T-cell (primary cell): ENCODE results near the gene CD58. TPM values are rescaled to one million over a fixed set of nuclear protein-coding genes. Genes with fewer than 3 reads are reported as not detected.

Experiments
- ATAC-seq, 4 experiments: fragments of 200-7000 bp in 3 of 4; fragments of 150-1000 bp in 1 of 4; cut with Tn5 transposase; replicated peaks in 1 of 4; 1 replicate in 3 of 4; 2 replicates in 1 of 4; pipeline ENCODE4 v1.10.0; 2021; ENCODE audit warnings: moderate library complexity in 3 of 4, mild to moderate bottlenecking in 2 of 4, moderate number of reproducible peaks in 1 of 4
- CTCF ChIA-PET, 2 donors: fragments of 300-600 bp; sonication (Branson Sonifier 250); formaldehyde crosslinking; loops; one replicate each; lab custom pipeline; 2022; ENCODE audit warnings: antibody characterized with exemption in 2 of 2; lab: Charles Lee
- POLR2A ChIA-PET, 2 donors: fragments of 300-600 bp; sonication (Branson Sonifier 250); formaldehyde crosslinking; loops; one replicate each; lab custom pipeline; 2022; ENCODE audit warnings: antibody characterized with exemption in 2 of 2; lab: Charles Lee
- DNase-seq, 35 experiments: peaks; one replicate each; pipeline versions ENCODE4 v3.0.0 to v3.0.0-alpha.2; 2013 to 2023
- H3K27ac ChIP-seq: one replicate; pipeline ENCODE4 v1.5.1; 2013; ENCODE audit warnings: low read length
- H3K27me3 ChIP-seq, 2 experiments: replicated peaks in 1 of 2; 1 replicate in 1 of 2; 2 replicates in 1 of 2; pipeline versions ENCODE4 v1.6.1 to v1.7.0; 2013; ENCODE audit warnings: low read length in 1 of 2, mixed read lengths in 1 of 2; ENCODE audit not compliant: control insufficient read depth in 2 of 2, insufficient read depth in 2 of 2; ENCODE audit errors: extremely low read depth in 1 of 2
- H3K36me3 ChIP-seq, 2 donors: 1 replicate in 1 of 2; 2 replicates in 1 of 2; pipeline versions ENCODE4 v1.6.1 to v1.7.0; 2013; ENCODE audit warnings: low read length in 1 of 2; ENCODE audit not compliant: control insufficient read depth in 2 of 2, insufficient read depth in 1 of 2; ENCODE audit errors: extremely low read depth in 1 of 2
- H3K4me1 ChIP-seq, 2 experiments: 1 replicate in 1 of 2; 2 replicates in 1 of 2; pipeline versions ENCODE4 v1.6.1 to v1.7.0; 2013; ENCODE audit warnings: low read length in 2 of 2, mixed read lengths in 1 of 2; ENCODE audit not compliant: insufficient read depth in 2 of 2, control insufficient read depth in 1 of 2; ENCODE audit errors: extremely low read depth in 1 of 2
- H3K4me3 ChIP-seq, 2 donors: 1 replicate in 1 of 2; 2 replicates in 1 of 2; pipeline versions ENCODE4 v1.5.1 to v1.7.0; 2013; ENCODE audit warnings: mild to moderate bottlenecking in 2 of 2, low read length in 1 of 2, moderate library complexity in 1 of 2; ENCODE audit not compliant: control insufficient read depth in 1 of 2; ENCODE audit errors: extremely low read depth in 1 of 2
- H3K9me3 ChIP-seq: 2 replicates; pipeline ENCODE4 v1.7.0; 2013
- H3K27ac Mint-ChIP-seq, 2 donors: one replicate each; pipeline ENCODE4 v1.8.0; 2020 to 2021; ENCODE audit warnings: mild to moderate bottlenecking in 2 of 2, mixed read lengths in 2 of 2
- H3K27me3 Mint-ChIP-seq, 2 donors: one replicate each; pipeline ENCODE4 v1.8.0; 2021 to 2022; ENCODE audit warnings: mixed read lengths in 2 of 2
- H3K36me3 Mint-ChIP-seq: one replicate; pipeline ENCODE4 v1.8.0; 2021; ENCODE audit warnings: mixed read lengths
- H3K4me1 Mint-ChIP-seq, 3 donors: one replicate each; pipeline ENCODE4 v1.8.0; 2020 to 2022; ENCODE audit warnings: mixed read lengths in 3 of 3, mild to moderate bottlenecking in 1 of 3
- H3K4me3 Mint-ChIP-seq, 3 donors: one replicate each; pipeline ENCODE4 v1.8.0; 2020 to 2022; ENCODE audit warnings: mild to moderate bottlenecking in 3 of 3, mixed read lengths in 3 of 3, moderate library complexity in 3 of 3
- H3K9me3 Mint-ChIP-seq, 3 donors: one replicate each; pipeline ENCODE4 v1.8.0; 2020 to 2022; ENCODE audit warnings: mixed read lengths in 3 of 3
- WGBS: methylation state at CpG from one replicate; pipeline ENCODE4 v1.1.5; 2013; ENCODE audit warnings: missing lambda C conversion rate; ENCODE audit not compliant: insufficient coverage; 5-methylcytosine and 5-hydroxymethylcytosine counted together
- total RNA-seq, 35 experiments: library from RNA in 6 of 35; stranded (reverse) in 6 of 35; fragments of 120-200 nt in 1 of 35; gene quantifications; one replicate each; pipeline versions ENCODE4 v1.2.1 to v1.2.4 and lab custom pipeline; 2013 to 2026

CD58 gene
- total RNA-seq, 5 donors from 2014 or later (not counting 1 experiment from before 2014, with no cell fraction given) = 8.9 to 20.5 (median 16.9) TPM

GRCh38 chr1:116553386-116554115 lies 17.3 kb downstream of the CD58 start:
- DNase-seq (no peak), ATAC-seq (no peak)
- H3K36me3 Mint-ChIP-seq = peaks cover 12% of the 10 kb centered on the region
- Histone ChIP-seq H3K27me3 (no peaks in the 10 kb centered on the region), H3K9me3 (no peaks in the 10 kb centered on the region), H3K27ac (no peak overlapping the region), H3K4me1 (peaks cover 0 to 33% of the 10 kb centered on the region in 2 experiments), H3K36me3 (no peaks in the 10 kb centered on the region), H3K4me3 (no peak overlapping the region)
- WGBS = 100% methylated on average over 1 of the region's 1 CpG
- H3K27ac Mint-ChIP-seq = peak overlapping the region in 1 of 2 donors; percentile 24
- H3K4me1 Mint-ChIP-seq = peaks cover 16 to 74% (median 60%) of the 10 kb centered on the region in 3 donors
- ChIA-PET POLR2A (no interaction called here), CTCF (interaction anchor here in 1 of 2 donors (0.5 kb wide), 1 partner anchor 1970 kb away, joined by 6 read pairs; no protein-coding TSS in a partner anchor)
- H3K27me3 Mint-ChIP-seq = peaks cover 0 to 4% of the 10 kb centered on the region in 2 donors
- H3K9me3 Mint-ChIP-seq = no peaks in the 10 kb centered on the region
- H3K4me3 Mint-ChIP-seq = no peak overlapping the region

- Mint-ChIP-seq H3K36me3 (peaks cover 31% of the 10 kb centered on the region), H3K9me3 (no peaks in the 10 kb centered on the region), H3K27me3 (no peaks in the 10 kb centered on the region), H3K27ac (no peak overlapping the region), H3K4me3 (no peak overlapping the region), H3K4me1 (peaks cover 13 to 72% (median 45%) of the 10 kb centered on the region in 3 donors)
- Histone ChIP-seq H3K4me3 (no peak overlapping the region), H3K9me3 (no peaks in the 10 kb centered on the region), H3K27me3 (no peaks in the 10 kb centered on the region), H3K27ac (no peak overlapping the region), H3K4me1 (peaks cover 0 to 8% of the 10 kb centered on the region in 2 experiments), H3K36me3 (peaks cover 0 to 14% of the 10 kb centered on the region in 2 donors)
- POLR2A ChIA-PET = no interaction called here
- DNase-seq (no peak), ATAC-seq (no peak)
- CTCF ChIA-PET = interaction anchor here (0.7 kb wide), 2 partner anchors 151 to 363 kb away, joined by 3 to 4 read pairs; no protein-coding TSS in a partner anchor
- WGBS = 43% methylated on average over 1 of the region's 4 CpGs
These were observed 24.4 kb downstream of the CD58 start for GRCh38 chr1:116546354-116546977.

- CTCF ChIA-PET = no interaction called here
- peaks cover 0 to 14% of the 10 kb centered on the region in 2 experiments for H3K4me1 ChIP-seq
- H3K4me3 Mint-ChIP-seq = no peak overlapping the region
These were observed 25.5 kb downstream of the CD58 start for GRCh38 chr1:116545359-116545705.

GRCh38 chr1:116544588-116545358 lies 26.1 kb downstream of the CD58 start:
- H3K36me3 ChIP-seq = peaks cover 0 to 15% of the 10 kb centered on the region in 2 donors
- no peak overlapping the region for H3K27ac ChIP-seq
- POLR2A ChIA-PET = no interaction called here
- H3K9me3 ChIP-seq = no peaks in the 10 kb centered on the region
- H3K4me3 ChIP-seq = no peak overlapping the region
- H3K27ac Mint-ChIP-seq = peak overlapping the region; percentile 55 to 78
- peaks cover 33% of the 10 kb centered on the region for H3K36me3 Mint-ChIP-seq
- H3K4me1 Mint-ChIP-seq = peaks cover 20 to 71% (median 40%) of the 10 kb centered on the region in 3 donors
- no peaks in the 10 kb centered on the region for H3K27me3 Mint-ChIP-seq
- CTCF ChIA-PET = interaction anchor here in 1 of 2 donors (0.8 kb wide), 1 partner anchor 30 kb away, joined by 3 read pairs; no protein-coding TSS in a partner anchor
- 75% methylated on average over 7 of the region's 8 CpGs for WGBS
- no peak for ATAC-seq
- H3K4me3 Mint-ChIP-seq = peak overlapping the region in 1 of 3 donors; percentile 7
- no peaks in the 10 kb centered on the region for H3K27me3 ChIP-seq
- DNase-seq = no peak
- H3K9me3 Mint-ChIP-seq = no peaks in the 10 kb centered on the region
- peaks cover 2 to 14% of the 10 kb centered on the region in 2 experiments for H3K4me1 ChIP-seq

More at GRCh38 chr1:116545359-116545705, 25.5 kb downstream of the CD58 start:
- H3K27me3 Mint-ChIP-seq = no peaks in the 10 kb centered on the region
- POLR2A ChIA-PET = no interaction called here
- Histone ChIP-seq H3K36me3 (peaks cover 0 to 15% of the 10 kb centered on the region in 2 donors), H3K4me3 (no peak overlapping the region), H3K27ac (no peak overlapping the region), H3K9me3 (no peaks in the 10 kb centered on the region), H3K27me3 (no peaks in the 10 kb centered on the region)
- ATAC-seq (no peak), DNase-seq (no peak)
- WGBS = 73% methylated on average over 2 of the region's 2 CpGs
- H3K4me1 Mint-ChIP-seq = peaks cover 17 to 67% (median 38%) of the 10 kb centered on the region in 3 donors
- H3K36me3 Mint-ChIP-seq = peaks cover 34% of the 10 kb centered on the region
- no peaks in the 10 kb centered on the region for H3K9me3 Mint-ChIP-seq
- peak overlapping the region; percentile 9 to 55 for H3K27ac Mint-ChIP-seq

- peaks cover 0 to 37% of the 10 kb centered on the region in 2 donors for H3K36me3 ChIP-seq
- H3K9me3 Mint-ChIP-seq = no peaks in the 10 kb centered on the region
- no peaks in the 10 kb centered on the region for H3K9me3 ChIP-seq
- POLR2A ChIA-PET = no interaction called here
- peaks cover 2 to 12% of the 10 kb centered on the region in 2 experiments for H3K4me1 ChIP-seq
- H3K27ac ChIP-seq = no peak overlapping the region
- H3K4me3 ChIP-seq = no peak overlapping the region
- no peaks in the 10 kb centered on the region for H3K27me3 ChIP-seq
- H3K36me3 Mint-ChIP-seq = peaks cover 46% of the 10 kb centered on the region
- no peak overlapping the region for H3K27ac Mint-ChIP-seq
- H3K4me1 Mint-ChIP-seq = peaks cover 14 to 65% (median 42%) of the 10 kb centered on the region in 3 donors
- no peaks in the 10 kb centered on the region for H3K27me3 Mint-ChIP-seq
- CTCF ChIA-PET = interaction anchor here in 1 of 2 donors (0.7 kb wide), 1 partner anchor 71 kb away, joined by 3 read pairs; no protein-coding TSS in a partner anchor
- DNase-seq (no peak), ATAC-seq (no peak)
- no peak overlapping the region for H3K4me3 Mint-ChIP-seq
These were observed 30.7 kb downstream of the CD58 start for GRCh38 chr1:116540088-116540487.

- H3K4me1 Mint-ChIP-seq = peaks cover 6 to 55% (median 33%) of the 10 kb centered on the region in 3 donors
- H3K9me3 Mint-ChIP-seq = no peaks in the 10 kb centered on the region
- WGBS = no CpG with 5 or more reads among the region's 1 CpG
- H3K27me3 Mint-ChIP-seq = no peaks in the 10 kb centered on the region
- no peak overlapping the region for H3K27ac ChIP-seq
- no peak overlapping the region for H3K4me3 Mint-ChIP-seq
- no peaks in the 10 kb centered on the region for H3K9me3 ChIP-seq
- H3K36me3 ChIP-seq = peaks cover 0 to 39% of the 10 kb centered on the region in 2 donors
- DNase-seq (peak in 2 of 35 experiments; percentile 9 to 28), ATAC-seq (peak; percentile 59 to 100 (median 98))
- H3K4me1 ChIP-seq = peaks cover 2 to 7% of the 10 kb centered on the region in 2 experiments
- peak overlapping the region in 1 of 2 donors; percentile 2 for H3K27ac Mint-ChIP-seq
- POLR2A ChIA-PET = no interaction called here
- no peaks in the 10 kb centered on the region for H3K27me3 ChIP-seq
- H3K36me3 Mint-ChIP-seq = peaks cover 56% of the 10 kb centered on the region
- CTCF ChIA-PET = interaction anchor here in 1 of 2 donors (0.6 kb wide), 1 partner anchor 764 kb away, joined by 3 read pairs; no protein-coding TSS in a partner anchor
- H3K4me3 ChIP-seq = no peak overlapping the region
These were observed 32.3 kb downstream of the CD58 start for GRCh38 chr1:116538544-116538943.
